Chondrocyte (in vitro differentiated cells): ENCODE data around the gene HES2. TPM values are rescaled to one million over a fixed set of nuclear protein-coding genes. Genes with fewer than 3 reads are reported as not detected.
A peak's percentile ranks its signal among the peaks of the same experiment; 100 is the strongest.
"Not testable (repeated sequence)": the region's sequence is repeated elsewhere in the genome, so short reads cannot be mapped to it uniquely, and the experiment has no call there.

Experiments
- DNase-seq: peaks from one replicate; pipeline ENCODE4 v3.0.0; 2021; ENCODE audit warnings: mixed read lengths, low spot score
- H3K27ac Mint-ChIP-seq: one replicate; pipeline ENCODE4 v1.8.0; 2021; ENCODE audit warnings: mild to moderate bottlenecking, moderate library complexity, mixed read lengths; ENCODE audit not compliant: unreplicated experiment
- H3K27me3 Mint-ChIP-seq: 2 replicates; pipeline ENCODE4 v1.8.0; 2021; ENCODE audit warnings: low read depth, mixed read lengths
- H3K36me3 Mint-ChIP-seq: 2 replicates; pipeline ENCODE4 v1.8.0; 2021; ENCODE audit warnings: low read depth, mixed read lengths
- H3K4me1 Mint-ChIP-seq: 2 replicates; pipeline ENCODE4 v1.8.0; 2021; ENCODE audit warnings: low read depth, mild to moderate bottlenecking, mixed read lengths
- H3K4me3 Mint-ChIP-seq: one replicate; pipeline ENCODE4 v1.8.0; 2021; ENCODE audit warnings: mild to moderate bottlenecking, moderate library complexity, mixed read lengths; ENCODE audit not compliant: unreplicated experiment
- H3K9me3 Mint-ChIP-seq: 2 replicates; pipeline ENCODE4 v1.8.0; 2021; ENCODE audit warnings: low read depth, mixed read lengths
- total RNA-seq: library from RNA; stranded (reverse); gene quantifications from 3 replicates; pipeline ENCODE4 v1.2.1, GENCODE V29; 2021
- TF ChIP-seq, protein P1 (sequence below): fragments of 200-600 bp; sonication (generic); IDR thresholded peaks from 2 replicates; pipeline ENCODE4 v1.5.0; 2021; ENCODE audit warnings: antibody characterized with exemption, mild to moderate bottlenecking, moderate library complexity

HES2 gene
- total RNA-seq, 1 donor from 2014 or later, result 0.15 TPM

DNA sequence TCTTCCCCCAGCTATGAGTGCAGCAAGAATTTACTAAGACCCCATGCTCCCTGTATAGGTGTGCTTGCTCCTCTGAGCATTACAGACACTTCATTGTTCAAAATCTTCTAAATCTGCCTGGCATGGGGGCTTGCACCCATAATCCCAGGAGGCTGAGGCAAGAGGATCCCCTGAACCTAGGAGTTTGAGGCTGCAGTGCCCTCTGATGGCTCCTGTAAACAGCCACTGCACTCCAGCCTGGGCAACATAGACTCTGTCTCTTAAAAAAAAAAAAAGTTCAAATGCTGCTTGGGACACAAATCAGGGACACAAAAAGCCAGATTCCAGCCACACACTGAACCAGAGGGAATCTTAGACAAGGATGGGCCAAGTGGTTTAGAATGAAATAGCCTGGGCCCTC, 22.7 kb downstream of the HES2 start:
- TF ChIP-seq, protein P1, sequence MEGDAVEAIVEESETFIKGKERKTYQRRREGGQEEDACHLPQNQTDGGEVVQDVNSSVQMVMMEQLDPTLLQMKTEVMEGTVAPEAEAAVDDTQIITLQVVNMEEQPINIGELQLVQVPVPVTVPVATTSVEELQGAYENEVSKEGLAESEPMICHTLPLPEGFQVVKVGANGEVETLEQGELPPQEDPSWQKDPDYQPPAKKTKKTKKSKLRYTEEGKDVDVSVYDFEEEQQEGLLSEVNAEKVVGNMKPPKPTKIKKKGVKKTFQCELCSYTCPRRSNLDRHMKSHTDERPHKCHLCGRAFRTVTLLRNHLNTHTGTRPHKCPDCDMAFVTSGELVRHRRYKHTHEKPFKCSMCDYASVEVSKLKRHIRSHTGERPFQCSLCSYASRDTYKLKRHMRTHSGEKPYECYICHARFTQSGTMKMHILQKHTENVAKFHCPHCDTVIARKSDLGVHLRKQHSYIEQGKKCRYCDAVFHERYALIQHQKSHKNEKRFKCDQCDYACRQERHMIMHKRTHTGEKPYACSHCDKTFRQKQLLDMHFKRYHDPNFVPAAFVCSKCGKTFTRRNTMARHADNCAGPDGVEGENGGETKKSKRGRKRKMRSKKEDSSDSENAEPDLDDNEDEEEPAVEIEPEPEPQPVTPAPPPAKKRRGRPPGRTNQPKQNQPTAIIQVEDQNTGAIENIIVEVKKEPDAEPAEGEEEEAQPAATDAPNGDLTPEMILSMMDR, result peak; percentile 25
- no peaks in the 10 kb centered on the region for H3K36me3 Mint-ChIP-seq
- H3K4me1 Mint-ChIP-seq, result peaks cover 12% of the 10 kb centered on the region
- no peak overlapping the region for H3K27ac Mint-ChIP-seq
- H3K4me3 Mint-ChIP-seq, result no peak overlapping the region
- H3K27me3 Mint-ChIP-seq, result peaks cover 4% of the 10 kb centered on the region
- no peaks in the 10 kb centered on the region for H3K9me3 Mint-ChIP-seq
- DNase-seq, result no peak

DNA sequence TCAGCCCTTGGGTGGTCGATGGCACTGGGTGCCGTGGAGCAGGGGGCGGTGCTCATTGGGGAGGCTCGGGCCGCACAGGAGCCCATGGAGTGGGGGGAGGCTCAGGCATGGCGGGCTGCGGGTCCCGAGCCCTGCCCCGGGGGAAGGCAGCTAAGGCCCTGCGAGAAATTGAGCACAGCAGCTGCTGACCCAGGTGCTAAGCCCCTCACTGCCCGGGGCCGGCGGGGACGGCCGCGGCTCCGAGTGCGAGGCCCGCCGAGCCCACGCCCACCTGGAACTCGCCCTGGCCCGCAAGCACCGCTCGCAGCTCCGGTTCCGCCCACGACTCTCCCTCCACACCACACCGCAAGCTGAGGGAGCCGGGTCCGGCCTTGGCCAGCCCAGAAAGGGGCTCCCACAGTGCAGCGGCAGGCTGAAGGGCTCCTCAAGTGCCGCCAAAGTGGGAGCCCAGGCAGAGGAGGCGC, 23.9 kb downstream of the HES2 start:
- not testable (repeated sequence) for DNase-seq, H3K27ac Mint-ChIP-seq, H3K27me3 Mint-ChIP-seq

DNA sequence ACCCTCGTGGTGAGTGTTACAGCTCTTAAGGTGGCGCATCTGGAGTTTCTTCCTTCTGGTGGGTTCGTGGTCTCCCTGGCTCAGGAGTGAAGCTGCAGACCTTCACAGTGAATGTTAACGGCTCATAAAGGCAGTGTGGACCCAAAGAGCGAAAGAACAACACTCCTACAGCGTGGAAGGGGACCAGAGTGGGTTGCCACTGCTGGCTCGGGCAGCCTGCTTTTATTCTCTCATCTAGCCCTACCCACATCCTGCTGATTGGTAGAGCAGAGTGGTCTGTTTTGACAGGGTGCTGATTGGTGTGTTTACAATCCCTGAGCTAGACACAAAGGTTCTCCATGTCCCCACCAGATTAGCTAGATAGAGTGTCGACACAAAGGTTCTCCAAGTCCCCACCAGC, 24.6 kb downstream of the HES2 start:
- Mint-ChIP-seq H3K4me1 (peaks cover 17% of the 10 kb centered on the region), H3K4me3 (peak overlapping the region; percentile 35)
- H3K9me3 Mint-ChIP-seq, H3K36me3 Mint-ChIP-seq, H3K27ac Mint-ChIP-seq, H3K27me3 Mint-ChIP-seq, DNase-seq: not testable (repeated sequence)

More for the DNA sequence above, 23.9 kb downstream of the HES2 start:
- not testable (repeated sequence) for H3K9me3 Mint-ChIP-seq, H3K4me3 Mint-ChIP-seq, H3K36me3 Mint-ChIP-seq
- peaks cover 17% of the 10 kb centered on the region for H3K4me1 Mint-ChIP-seq

DNA sequence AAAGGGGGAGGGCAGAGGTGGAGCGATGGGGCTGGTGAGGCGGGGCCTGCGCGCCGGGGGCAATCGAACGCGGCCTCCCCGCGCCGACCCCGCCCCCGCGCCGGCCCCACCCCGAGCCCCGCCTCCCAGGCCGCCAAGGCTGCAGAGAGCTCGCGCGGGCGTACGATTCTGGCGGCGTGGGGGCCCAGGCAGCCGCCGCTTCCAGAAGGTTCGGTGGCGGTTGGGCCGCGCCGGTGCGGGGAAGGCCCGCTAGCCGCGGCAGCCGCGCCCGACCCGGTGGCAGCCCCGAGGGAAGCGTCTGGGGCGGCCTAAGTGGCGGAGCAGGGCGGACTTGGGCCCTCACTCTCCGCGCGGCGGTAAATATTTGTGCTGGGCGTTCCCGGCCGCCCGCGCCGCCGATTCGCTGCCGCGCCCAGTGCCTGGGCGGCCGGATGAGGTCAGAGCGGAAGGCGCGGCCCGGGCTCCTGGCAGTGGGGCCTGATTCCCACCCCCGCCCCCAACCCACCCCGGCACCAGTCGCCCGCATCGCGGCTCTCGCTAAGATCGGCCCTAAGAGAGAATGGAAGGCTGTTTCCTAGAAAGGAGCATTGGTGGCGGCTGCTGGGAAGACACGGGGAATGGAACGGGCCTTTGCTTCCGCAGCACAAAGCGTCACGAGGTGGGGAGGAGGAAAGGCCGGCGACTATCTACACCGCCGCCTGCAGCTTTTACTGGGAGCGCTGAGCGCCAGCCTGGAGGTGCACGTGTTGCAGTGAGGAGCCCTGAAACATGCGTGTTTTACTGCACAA, 26.1 kb downstream of the HES2 start, which contains the start of gene ACOT7:
ACOT7 (minus strand) TSS at position 368 of the 788 bp plus-strand sequence. CDS start 368 bp downstream, outside the sequence.
- TF ChIP-seq, protein P1, result peak; percentile 55
- Mint-ChIP-seq H3K4me3 (peak within 1 kb of the TSS; percentile 76), H3K27ac (peak within 1 kb of the TSS; percentile 95), H3K9me3 (no peaks in the 10 kb centered on the region), H3K4me1 (peaks cover 17% of the 10 kb centered on the region), H3K27me3 (no peaks in the 10 kb centered on the region), H3K36me3 (no peaks in the 10 kb centered on the region)
- no peak for DNase-seq

DNA sequence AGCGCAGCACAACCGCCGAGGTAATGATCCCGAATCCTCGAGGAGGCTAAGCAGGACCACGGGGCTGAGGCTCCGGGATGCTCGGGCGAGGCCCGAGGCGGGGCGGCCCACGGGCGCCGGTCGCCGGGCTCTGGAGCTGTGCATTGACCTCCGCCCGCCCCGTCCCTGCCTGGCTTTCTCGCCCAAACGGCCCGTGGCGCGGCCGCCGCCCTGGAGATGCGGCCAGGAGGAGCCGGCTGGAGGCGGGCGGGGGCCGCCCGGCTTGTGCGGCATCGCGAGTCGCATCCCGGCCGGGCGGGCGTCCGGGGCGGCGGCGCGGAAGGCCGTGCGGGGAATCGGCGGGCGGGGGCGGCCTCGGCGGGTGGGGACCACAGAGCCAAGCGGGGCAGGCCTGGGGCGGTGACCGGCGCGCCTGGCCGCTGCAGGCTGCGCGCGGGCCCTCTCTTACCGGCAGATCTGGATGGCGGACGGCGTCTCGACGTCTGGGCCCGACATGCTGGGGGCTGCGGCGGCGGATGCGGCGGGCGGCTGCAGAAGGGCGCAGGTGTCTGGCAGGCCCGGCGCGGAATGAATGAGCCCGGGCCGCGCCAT, 26.8 kb downstream of the HES2 start:
- Mint-ChIP-seq H3K27ac (peak overlapping the region; percentile 41), H3K9me3 (no peaks in the 10 kb centered on the region), H3K4me1 (peaks cover 17% of the 10 kb centered on the region), H3K27me3 (no peaks in the 10 kb centered on the region), H3K36me3 (no peaks in the 10 kb centered on the region), H3K4me3 (peak overlapping the region; percentile 75)
- no peak for DNase-seq
- TF ChIP-seq, protein P1, result no peak

DNA sequence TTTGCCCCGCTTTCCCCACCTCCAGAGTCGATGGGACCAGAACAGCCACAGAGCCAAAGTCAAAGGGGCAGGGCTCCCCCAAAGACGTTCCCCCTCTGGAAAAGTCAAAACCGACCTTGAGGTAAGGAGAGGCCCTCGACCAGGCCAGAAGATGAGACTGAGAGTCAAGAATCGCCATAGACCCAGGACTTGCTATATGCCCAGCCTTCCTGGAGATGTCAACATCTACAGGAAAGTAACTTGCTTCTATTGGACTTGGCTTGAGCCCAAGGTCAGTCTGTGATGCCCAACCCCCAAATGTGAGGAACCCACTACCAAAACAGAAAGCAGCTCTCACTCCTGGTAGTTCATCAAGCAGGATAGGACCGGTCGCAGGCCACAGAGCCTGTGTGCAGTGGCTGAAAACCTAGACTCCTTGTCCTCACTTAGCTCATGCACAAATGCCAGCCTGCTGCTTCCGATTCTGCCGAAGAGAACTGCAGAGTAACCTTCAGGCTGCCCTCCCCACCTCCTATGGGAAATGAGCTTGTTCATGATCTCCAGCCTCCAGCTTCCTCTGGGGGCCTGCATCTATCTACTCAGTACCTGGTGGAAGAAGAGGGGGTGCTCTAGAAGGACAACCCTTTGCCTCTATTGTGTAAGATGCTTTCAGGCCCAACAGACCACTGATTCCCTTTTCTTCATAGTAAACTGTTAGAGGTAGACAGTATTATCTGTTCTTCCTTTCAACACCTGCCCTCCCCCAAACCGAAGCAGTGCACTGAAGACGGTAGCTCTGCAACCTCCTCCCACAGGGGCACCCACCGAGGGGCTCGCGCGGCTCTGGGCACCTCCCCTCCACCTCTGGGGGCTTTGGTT, 27.5 kb downstream of the HES2 start:
- TF ChIP-seq, protein P1, result no peak
- H3K9me3 Mint-ChIP-seq, result no peaks in the 10 kb centered on the region
- no peaks in the 10 kb centered on the region for H3K36me3 Mint-ChIP-seq
- H3K4me3 Mint-ChIP-seq, result peak overlapping the region; percentile 73
- no peak for DNase-seq
- H3K27ac Mint-ChIP-seq, result peak overlapping the region; percentile 78
- peaks cover 17% of the 10 kb centered on the region for H3K4me1 Mint-ChIP-seq
- no peaks in the 10 kb centered on the region for H3K27me3 Mint-ChIP-seq
